SH-SY5Y (cell line): Measurements from ENCODE around the gene CRTC3.

Experiments used
- GATA2 ChIP-seq: IDR thresholded peaks from 2 replicates; pipeline ENCODE4 v1.6.1; 2011; ENCODE audit warnings: mild to moderate bottlenecking, low read depth, low read length
- GATA3 ChIP-seq: IDR thresholded peaks from 2 replicates; pipeline ENCODE4 v1.6.1; 2011; ENCODE audit warnings: low read depth, mild to moderate bottlenecking, low read length, moderate library complexity

GRCh38 chr15:90481023-90481422 is 48.7 kb upstream of the CRTC3 start:
- TF ChIP-seq GATA3 (no peak), GATA2 (no peak)
